DND-41 (cell line): ENCODE measurements around the gene CNTNAP5.
"Not testable (repeated sequence)": the region's sequence is repeated elsewhere in the genome, so short reads cannot be mapped to it uniquely, and the experiment has no call there.

ENCODE experiments used
- CTCF ChIP-seq: IDR thresholded peaks from 2 replicates; pipeline ENCODE4 v1.5.1; 2012; ENCODE audit warnings: borderline replicate concordance, low read length, moderate library complexity, mild to moderate bottlenecking; ENCODE audit not compliant: poor library complexity, severe bottlenecking; ENCODE audit errors: extremely low read depth
- EZH2 ChIP-seq: IDR thresholded peaks from 3 replicates; pipeline ENCODE4 v1.6.1; 2012; ENCODE audit warnings: borderline replicate concordance, low read depth, mild to moderate bottlenecking, moderate library complexity, low read length, inconsistent platforms; ENCODE audit not compliant: severe bottlenecking

- TF ChIP-seq CTCF, EZH2: not testable (repeated sequence)
Measured at GRCh38 chr2:124407836-124408534, 382.9 kb downstream of the CNTNAP5 start.
